IPS-18c (cell line): ENCODE results near the gene CYTH4.

Source experiments
- H3K4me3 ChIP-seq: 2 replicates; pipeline ENCODE4 v1.7.0; 2013; ENCODE audit warnings: low read depth, mild to moderate bottlenecking, low read length, moderate library complexity; ENCODE audit not compliant: insufficient read depth
- H3K9me3 ChIP-seq: one replicate; pipeline ENCODE4 v1.6.1; 2013; ENCODE audit warnings: mild to moderate bottlenecking, low read length, moderate library complexity; ENCODE audit not compliant: control insufficient read depth, insufficient read depth

CYTH4 gene

GRCh38 chr22:37363261-37363992 is 81.1 kb downstream of the CYTH4 start:
- no peak overlapping the region for H3K4me3 ChIP-seq
- H3K9me3 ChIP-seq = no peaks in the 10 kb centered on the region
